Body of pancreas (tissue), 4 donors: ENCODE data around the gene ABCF1.

Source experiments
- POLR2A ChIP-seq, 3 donors: fragments of 450-650 bp; IDR thresholded peaks; one replicate each; pipeline ENCODE4 v1.6.1; 2016; ENCODE audit warnings: antibody characterized with exemption in 3 of 3, mild to moderate bottlenecking in 2 of 3
- TF ChIP-seq, protein P1 (sequence below), 7 experiments: fragments of 450-650 bp in 4 of 7; fragments of 200-600 bp in 3 of 7; sonication (generic) in 3 of 7; IDR thresholded peaks; one replicate each; pipeline ENCODE4 v1.5.1; 2016 to 2019; ENCODE audit warnings: antibody characterized with exemption in 7 of 7

DNA sequence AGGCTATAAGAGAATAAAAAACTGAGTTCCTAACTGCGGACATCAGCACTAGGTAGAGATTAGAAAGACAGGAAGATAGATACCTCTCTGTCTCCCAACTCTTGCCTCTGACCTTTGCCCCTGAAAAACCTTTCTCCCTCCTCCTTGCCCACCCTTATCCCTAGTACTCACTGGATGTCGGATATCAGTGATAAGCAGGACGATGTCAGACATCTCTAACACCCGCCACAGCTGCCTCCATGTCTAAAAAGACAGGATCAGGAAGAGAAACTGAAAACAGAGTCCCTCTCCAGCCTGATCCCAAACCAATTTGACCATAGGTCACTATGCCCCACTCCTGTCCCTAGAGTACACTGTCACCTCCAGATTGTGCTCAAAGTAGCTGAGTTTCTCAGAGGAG, 16.8 kb upstream of the ABCF1 start:
- TF ChIP-seq, protein P1, sequence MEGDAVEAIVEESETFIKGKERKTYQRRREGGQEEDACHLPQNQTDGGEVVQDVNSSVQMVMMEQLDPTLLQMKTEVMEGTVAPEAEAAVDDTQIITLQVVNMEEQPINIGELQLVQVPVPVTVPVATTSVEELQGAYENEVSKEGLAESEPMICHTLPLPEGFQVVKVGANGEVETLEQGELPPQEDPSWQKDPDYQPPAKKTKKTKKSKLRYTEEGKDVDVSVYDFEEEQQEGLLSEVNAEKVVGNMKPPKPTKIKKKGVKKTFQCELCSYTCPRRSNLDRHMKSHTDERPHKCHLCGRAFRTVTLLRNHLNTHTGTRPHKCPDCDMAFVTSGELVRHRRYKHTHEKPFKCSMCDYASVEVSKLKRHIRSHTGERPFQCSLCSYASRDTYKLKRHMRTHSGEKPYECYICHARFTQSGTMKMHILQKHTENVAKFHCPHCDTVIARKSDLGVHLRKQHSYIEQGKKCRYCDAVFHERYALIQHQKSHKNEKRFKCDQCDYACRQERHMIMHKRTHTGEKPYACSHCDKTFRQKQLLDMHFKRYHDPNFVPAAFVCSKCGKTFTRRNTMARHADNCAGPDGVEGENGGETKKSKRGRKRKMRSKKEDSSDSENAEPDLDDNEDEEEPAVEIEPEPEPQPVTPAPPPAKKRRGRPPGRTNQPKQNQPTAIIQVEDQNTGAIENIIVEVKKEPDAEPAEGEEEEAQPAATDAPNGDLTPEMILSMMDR (IDR thresholded peaks at IDR 0.05) = no peak
- TF ChIP-seq POLR2A (IDR thresholded peaks at IDR 0.05) = no peak
